B cell (primary cell): ENCODE measurements around the gene TIFAB. TPM values are rescaled to one million over a fixed set of nuclear protein-coding genes. Genes with fewer than 3 reads are reported as not detected.

Experiments
- ATAC-seq: fragments of 200-7000 bp; cut with Tn5 transposase; one replicate; pipeline ENCODE4 v1.10.0; 2021; ENCODE audit warnings: low read depth, mild to moderate bottlenecking, moderate number of reproducible peaks, moderate library complexity
- CTCF ChIA-PET: fragments of 350-600 bp; sonication (Branson Sonifier 250); formaldehyde crosslinking; loops from one replicate; lab custom pipeline; 2021; ENCODE audit warnings: antibody characterized with exemption, inconsistent platforms; lab: Charles Lee
- POLR2A ChIA-PET: fragments of 350-600 bp; sonication (Branson Sonifier 250); formaldehyde crosslinking; loops from one replicate; lab custom pipeline; 2021; ENCODE audit warnings: antibody characterized with exemption; lab: Charles Lee
- DNase-seq: peaks from one replicate; pipeline ENCODE4 v3.0.0; 2013
- H2AFZ ChIP-seq: 2 replicates; pipeline ENCODE4 v1.6.1; 2012; ENCODE audit warnings: mild to moderate bottlenecking, low read depth, low read length; ENCODE audit not compliant: insufficient read depth, poor library complexity, severe bottlenecking
- H3K27ac ChIP-seq, 2 donors: 1 replicate in 1 of 2; 2 replicates in 1 of 2; pipeline ENCODE4 v1.5.1; 2012 to 2013; ENCODE audit warnings: low read length in 2 of 2, mild to moderate bottlenecking in 2 of 2, moderate library complexity in 1 of 2
- H3K27me3 ChIP-seq, 4 experiments: fragments of 200-600 bp in 1 of 4; sonication (generic) in 1 of 4; replicated peaks in 1 of 4; 1 replicate in 2 of 4; 2 replicates in 2 of 4; pipeline versions ENCODE4 v1.6.1 to v1.7.0; 2013 to 2016; ENCODE audit warnings: low read length in 3 of 4, mild to moderate bottlenecking in 2 of 4, mixed read lengths in 1 of 4, moderate library complexity in 1 of 4; ENCODE audit not compliant: insufficient read depth in 4 of 4, control insufficient read depth in 3 of 4; ENCODE audit errors: control extremely low read depth in 1 of 4
- H3K36me3 ChIP-seq, 2 experiments: replicated peaks in 1 of 2; 1 replicate in 1 of 2; 2 replicates in 1 of 2; pipeline versions ENCODE4 v1.6.1 to v1.7.1; 2013; ENCODE audit warnings: low read length in 1 of 2; ENCODE audit not compliant: insufficient read depth in 2 of 2, control insufficient read depth in 1 of 2; ENCODE audit errors: control extremely low read depth in 1 of 2, extremely low read depth in 1 of 2
- H3K4me1 ChIP-seq, 2 donors: fragments of 200-600 bp in 1 of 2; sonication (generic) in 1 of 2; 1 replicate in 1 of 2; 2 replicates in 1 of 2; pipeline versions ENCODE4 v1.5.1 to v1.6.1; 2013 to 2017; ENCODE audit warnings: low read length in 2 of 2; ENCODE audit not compliant: control insufficient read depth in 2 of 2, insufficient read depth in 2 of 2
- H3K4me2 ChIP-seq: replicated peaks from 2 replicates; pipeline ENCODE3; 2012; ENCODE audit warnings: mild to moderate bottlenecking, low read depth, low read length; ENCODE audit not compliant: poor library complexity, severe bottlenecking
- H3K4me3 ChIP-seq, 5 experiments: fragments of 200-600 bp in 1 of 5; sonication (generic) in 1 of 5; 1 replicate in 3 of 5; 2 replicates in 2 of 5; pipeline versions ENCODE4 v1.5.1 to v1.7.0; 2011 to 2016; ENCODE audit warnings: low read length in 4 of 5, mild to moderate bottlenecking in 4 of 5, low read depth in 2 of 5, control low read depth in 1 of 5, moderate library complexity in 1 of 5; ENCODE audit not compliant: insufficient read depth in 1 of 5; ENCODE audit errors: control extremely low read depth in 1 of 5, extremely low read depth in 1 of 5
- H3K79me2 ChIP-seq: fragments of 200-600 bp; sonication (generic); one replicate; pipeline ENCODE4 v1.6.0; 2016; ENCODE audit warnings: low read length; ENCODE audit not compliant: control insufficient read depth, insufficient read depth
- H3K9ac ChIP-seq: fragments of 200-600 bp; sonication (generic); 2 replicates; pipeline ENCODE4 v1.6.1; 2017; ENCODE audit warnings: mild to moderate bottlenecking, low read length, moderate library complexity
- H3K9me3 ChIP-seq, 3 donors: one replicate each; pipeline versions ENCODE4 v1.6.1 to v1.7.1; 2013; ENCODE audit warnings: low read length in 2 of 3; ENCODE audit not compliant: control insufficient read depth in 2 of 3, insufficient read depth in 1 of 3; ENCODE audit errors: control extremely low read depth in 1 of 3
- H4K20me1 ChIP-seq: 2 replicates; pipeline ENCODE4 v1.6.0; 2012; ENCODE audit warnings: mild to moderate bottlenecking, low read length; ENCODE audit not compliant: insufficient read depth, control insufficient read depth, poor library complexity, severe bottlenecking
- H3K27ac Mint-ChIP-seq: one replicate; pipeline ENCODE4 v1.8.0; 2021; ENCODE audit warnings: mixed read lengths
- H3K27me3 Mint-ChIP-seq: one replicate; pipeline ENCODE4 v1.8.0; 2021; ENCODE audit warnings: mixed read lengths
- H3K4me1 Mint-ChIP-seq: one replicate; pipeline ENCODE4 v1.8.0; 2021; ENCODE audit warnings: mixed read lengths
- H3K4me3 Mint-ChIP-seq: one replicate; pipeline ENCODE4 v1.8.0; 2021; ENCODE audit warnings: mixed read lengths
- H3K9me3 Mint-ChIP-seq: one replicate; pipeline ENCODE4 v1.8.0; 2022; ENCODE audit warnings: mixed read lengths; ENCODE audit not compliant: insufficient read depth
- CTCF ChIP-seq: fragments of 200-600 bp; IDR thresholded peaks from one replicate; pipeline ENCODE4 v1.8.0; 2022; ENCODE audit warnings: antibody characterized with exemption, mild to moderate bottlenecking
- EZH2 ChIP-seq: IDR thresholded peaks from 2 replicates; pipeline ENCODE4 v1.6.1; 2012; ENCODE audit warnings: borderline replicate concordance, low read depth, mild to moderate bottlenecking, moderate library complexity, low read length; ENCODE audit not compliant: insufficient read depth, poor library complexity, severe bottlenecking
- WGBS: methylation state at CpG from one replicate; pipeline ENCODE4 v1.1.5; 2013; ENCODE audit warnings: missing lambda C conversion rate; ENCODE audit not compliant: insufficient coverage; 5-methylcytosine and 5-hydroxymethylcytosine counted together
- intact Hi-C: fragments of 100-400 bp; cut with micrococcal nuclease; formaldehyde crosslinking; loops from one replicate; pipeline ENCODE4 v1.10.0; 2022
- polyA plus RNA-seq: library from polyadenylated mRNA; depleted of rRNA; stranded (reverse); fragments of >200 nt; gene quantifications from 2 replicates; pipeline ENCODE4 v1.2.3, GENCODE V29; 2012
- total RNA-seq, 2 donors: library from RNA; stranded (reverse); fragments of 120-200 nt in 1 of 2; gene quantifications; 1 replicate in 1 of 2; 2 replicates in 1 of 2; pipeline versions ENCODE4 v1.2.3 to v1.2.4, GENCODE V29; 2013 to 2022

Gene TIFAB
- total and polyA plus RNA-seq, 2 donors (not counting 1 experiment from before 2014, with no cell fraction given): not detected

- Histone ChIP-seq H4K20me1 (no peaks in the 10 kb centered on the region), H3K9me3 (peaks cover 0 to 7% (median 0%) of the 10 kb centered on the region in 3 donors), H3K4me2 (no peak overlapping the region), H2AFZ (no peak overlapping the region), H3K27me3 (peaks cover 0 to 4% (median 1%) of the 10 kb centered on the region in 4 experiments), H3K9ac (no peak overlapping the region), H3K4me1 (no peaks in the 10 kb centered on the region), H3K27ac (no peak overlapping the region), H3K79me2 (no peaks in the 10 kb centered on the region), H3K36me3 (no peaks in the 10 kb centered on the region), H3K4me3 (no peak overlapping the region)
- ChIA-PET POLR2A (no interaction called here), CTCF (interaction anchor here (0.9 kb wide), 1 partner anchor 11 kb away, joined by 3 read pairs; no protein-coding TSS in a partner anchor)
- DNase-seq (no peak), ATAC-seq (no peak)
- Mint-ChIP-seq H3K4me1 (peaks cover 2% of the 10 kb centered on the region), H3K27ac (no peak overlapping the region), H3K9me3 (no peaks in the 10 kb centered on the region), H3K4me3 (no peak overlapping the region), H3K27me3 (peaks cover 31% of the 10 kb centered on the region)
- TF ChIP-seq EZH2 (no peak), CTCF (no peak)
- intact Hi-C loops: no loop called here
- 77% methylated on average over 12 of the region's 17 CpGs for WGBS
Observed at GRCh38 chr5:135451581-135452320, 400 bp downstream of the TIFAB start.

- no peaks in the 10 kb centered on the region for H3K36me3 ChIP-seq
- ATAC-seq (no peak), DNase-seq (no peak)
- H3K4me1 ChIP-seq: no peaks in the 10 kb centered on the region
- no peak overlapping the region for H2AFZ ChIP-seq
- 85% methylated on average over 2 of the region's 2 CpGs for WGBS
- CTCF ChIA-PET: no interaction called here
- Mint-ChIP-seq H3K27ac (no peak overlapping the region), H3K4me1 (peaks cover 2% of the 10 kb centered on the region), H3K4me3 (no peak overlapping the region), H3K27me3 (peaks cover 31% of the 10 kb centered on the region), H3K9me3 (no peaks in the 10 kb centered on the region)
- H3K79me2 ChIP-seq: no peaks in the 10 kb centered on the region
- H3K4me2 ChIP-seq: no peak overlapping the region
- no peaks in the 10 kb centered on the region for H4K20me1 ChIP-seq
- H3K27ac ChIP-seq: no peak overlapping the region
- TF ChIP-seq CTCF: no peak
- no peak for TF ChIP-seq EZH2
- H3K27me3 ChIP-seq: peaks cover 0 to 6% (median 1%) of the 10 kb centered on the region in 4 experiments
- no peak overlapping the region for H3K4me3 ChIP-seq
- peaks cover 0 to 7% (median 0%) of the 10 kb centered on the region in 3 donors for H3K9me3 ChIP-seq
- POLR2A ChIA-PET: no interaction called here
- intact Hi-C loops: no loop called here
- no peak overlapping the region for H3K9ac ChIP-seq
Observed at GRCh38 chr5:135450952-135451351, 1.2 kb downstream of the TIFAB start.
